Neural crest cell (in vitro differentiated cells): ENCODE data around the gene HTATIP2. TPM values are rescaled to one million over a fixed set of nuclear protein-coding genes. Genes with fewer than 3 reads are reported as not detected.
A peak's percentile ranks its signal among the peaks of the same experiment; 100 is the strongest.
"Not testable (repeated sequence)": the region's sequence is repeated elsewhere in the genome, so short reads cannot be mapped to it uniquely, and the experiment has no call there.

ENCODE experiments used
- DNase-seq: peaks from one replicate; pipeline ENCODE4 v3.0.0; 2021; ENCODE audit warnings: low read depth, mixed read lengths, low spot score
- H3K27ac Mint-ChIP-seq: one replicate; pipeline ENCODE4 v1.8.0; 2021; ENCODE audit warnings: mild to moderate bottlenecking, mixed read lengths; ENCODE audit not compliant: unreplicated experiment
- H3K27me3 Mint-ChIP-seq: 2 replicates; pipeline ENCODE4 v1.8.0; 2021; ENCODE audit warnings: low read depth, mild to moderate bottlenecking, mixed read lengths
- H3K36me3 Mint-ChIP-seq: 2 replicates; pipeline ENCODE4 v1.8.0; 2021; ENCODE audit warnings: low read depth, mild to moderate bottlenecking, mixed read lengths
- H3K4me1 Mint-ChIP-seq: 2 replicates; pipeline ENCODE4 v1.8.0; 2021; ENCODE audit warnings: mixed read lengths
- H3K4me3 Mint-ChIP-seq: one replicate; pipeline ENCODE4 v1.8.0; 2021; ENCODE audit warnings: mild to moderate bottlenecking, mixed read lengths
- H3K9me3 Mint-ChIP-seq: 2 replicates; pipeline ENCODE4 v1.8.0; 2021; ENCODE audit warnings: mixed read lengths
- CTCF ChIP-seq: fragments of 200-600 bp; sonication (generic); conservative IDR thresholded peaks from 2 replicates; pipeline ENCODE4 v1.5.0; 2021; ENCODE audit warnings: antibody characterized with exemption, mild to moderate bottlenecking
- total RNA-seq: library from RNA; stranded (reverse); gene quantifications from 2 replicates; pipeline ENCODE4 v1.2.1, GENCODE V29; 2021

The HTATIP2 gene
- total RNA-seq, 1 donor from 2014 or later, result 17.8 TPM

- Mint-ChIP-seq H3K27ac (peak overlapping the region; percentile 30), H3K4me1 (peaks cover 26% of the 10 kb centered on the region), H3K9me3 (no peaks in the 10 kb centered on the region), H3K4me3 (peak overlapping the region; percentile 81), H3K27me3 (peaks cover 29% of the 10 kb centered on the region), H3K36me3 (peaks cover 2% of the 10 kb centered on the region)
- no peak for TF ChIP-seq CTCF
- no peak for DNase-seq
Observed at GRCh38 chr11:20363149-20363499, 390 bp upstream of the HTATIP2 start.

DNA sequence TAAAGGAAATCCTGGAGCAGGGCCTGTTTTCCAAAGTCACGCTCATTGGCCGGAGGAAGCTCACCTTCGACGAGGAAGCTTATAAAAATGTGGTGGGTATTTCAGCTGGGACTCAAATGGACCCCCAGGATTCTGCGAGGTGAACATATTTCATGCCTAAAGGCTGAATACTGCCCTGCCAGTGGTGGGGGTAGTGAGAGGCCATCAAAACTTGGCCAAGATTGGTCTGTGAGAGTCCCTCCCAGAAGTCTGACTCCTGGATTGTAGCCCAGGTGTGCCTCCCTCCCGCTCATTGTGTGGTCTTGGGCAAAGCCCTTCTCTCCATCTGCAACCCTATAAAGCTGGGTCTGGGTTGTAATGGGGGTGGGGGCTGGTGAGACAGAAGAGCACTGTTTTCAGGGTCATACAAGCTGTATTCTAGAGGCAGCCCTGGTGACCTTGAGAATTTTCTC, 853 bp downstream of the HTATIP2 start:
- no peak for DNase-seq
- peaks cover 2% of the 10 kb centered on the region for H3K36me3 Mint-ChIP-seq
- TF ChIP-seq CTCF, result no peak
- peak overlapping the region; percentile 47 for H3K27ac Mint-ChIP-seq
- peak overlapping the region; percentile 85 for H3K4me3 Mint-ChIP-seq
- peaks cover 30% of the 10 kb centered on the region for H3K4me1 Mint-ChIP-seq
- H3K9me3 Mint-ChIP-seq, result no peaks in the 10 kb centered on the region
- H3K27me3 Mint-ChIP-seq, result peaks cover 22% of the 10 kb centered on the region

DNA sequence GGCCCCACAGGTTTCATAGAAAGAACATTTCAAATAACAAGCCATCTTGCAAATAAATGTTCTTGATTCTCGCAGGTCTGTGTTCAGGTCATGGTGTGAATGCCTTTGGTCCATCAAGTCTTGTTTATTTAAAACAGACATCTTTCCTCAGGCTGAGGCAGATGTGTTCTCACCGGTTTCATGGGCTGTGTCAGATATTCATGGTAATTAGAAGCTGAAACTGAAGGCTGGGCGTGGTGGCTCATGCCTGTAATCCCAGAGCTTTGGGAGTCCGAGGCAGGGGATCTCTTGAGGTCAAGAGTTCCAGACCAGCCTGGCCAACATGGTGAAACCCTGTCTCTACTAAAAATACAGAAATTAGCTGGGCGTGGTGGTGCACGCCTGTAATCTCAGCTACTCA, 2.0 kb downstream of the HTATIP2 start:
- peaks cover 19% of the 10 kb centered on the region for H3K27me3 Mint-ChIP-seq
- H3K4me1 Mint-ChIP-seq, result peaks cover 30% of the 10 kb centered on the region

DNA sequence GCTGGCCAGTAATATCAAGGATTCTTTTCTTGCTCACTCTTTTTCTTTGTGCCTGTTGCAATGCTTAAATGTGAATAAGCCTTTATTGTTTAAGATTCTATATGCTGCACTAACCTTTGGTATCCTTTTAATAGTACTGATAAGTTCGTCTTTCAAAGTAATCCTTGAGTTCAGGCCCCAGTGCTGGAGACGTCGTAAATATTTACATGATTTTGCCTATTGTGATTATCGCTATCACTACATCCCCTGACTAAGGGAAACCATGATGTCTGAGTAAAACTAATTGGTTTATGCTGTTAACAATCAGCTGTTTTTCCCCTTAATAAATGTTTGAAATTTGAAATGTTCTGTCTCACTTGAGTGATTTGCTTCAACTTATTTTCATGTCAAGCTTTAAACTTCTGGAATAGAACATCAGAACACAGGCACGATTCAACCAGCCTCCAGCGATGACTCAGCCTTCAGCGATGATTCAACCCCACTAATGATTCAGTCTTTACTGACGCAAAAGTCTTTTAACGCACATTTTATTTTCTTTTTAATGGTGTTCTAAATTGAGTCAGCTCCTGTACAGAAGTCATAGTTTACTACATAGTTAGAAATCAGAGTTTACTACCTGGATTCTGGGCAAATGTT, 3.9 kb downstream of the HTATIP2 start:
- peak overlapping the region; percentile 3 for H3K4me3 Mint-ChIP-seq
- DNase-seq, result no peak

More for the DNA sequence above, 2.0 kb downstream of the HTATIP2 start:
- H3K4me3 Mint-ChIP-seq, result peak overlapping the region; percentile 59
- DNase-seq, H3K36me3 Mint-ChIP-seq, H3K9me3 Mint-ChIP-seq, H3K27ac Mint-ChIP-seq: not testable (repeated sequence)

DNA sequence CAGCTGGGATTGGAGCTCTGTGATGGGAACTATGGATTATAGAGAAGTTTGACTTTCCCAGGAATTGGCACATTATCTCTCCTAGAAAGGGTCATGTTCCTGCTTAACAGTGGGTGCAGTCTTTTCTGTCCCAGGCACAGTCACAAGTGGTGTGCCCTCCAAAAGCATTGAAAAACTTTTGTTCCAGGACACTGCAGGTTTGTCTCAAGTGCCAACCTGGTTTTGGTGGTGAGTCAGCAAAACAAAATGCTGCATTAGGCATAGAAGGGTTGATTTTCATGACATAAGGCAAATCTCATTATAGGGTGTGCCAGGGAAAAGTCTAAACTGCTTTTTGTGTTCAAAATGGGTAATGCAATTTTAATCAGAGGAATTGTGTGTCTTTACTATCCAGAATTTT, 4.9 kb downstream of the HTATIP2 start:
- Mint-ChIP-seq H3K4me1 (peaks cover 23% of the 10 kb centered on the region), H3K27me3 (peaks cover 6% of the 10 kb centered on the region), H3K27ac (no peak overlapping the region), H3K4me3 (no peak overlapping the region), H3K36me3 (no peaks in the 10 kb centered on the region), H3K9me3 (no peaks in the 10 kb centered on the region)
- no peak for TF ChIP-seq CTCF
- DNase-seq, result no peak

More for the DNA sequence above, 3.9 kb downstream of the HTATIP2 start:
- peaks cover 16% of the 10 kb centered on the region for H3K27me3 Mint-ChIP-seq
- peaks cover 2% of the 10 kb centered on the region for H3K36me3 Mint-ChIP-seq
- peak overlapping the region; percentile 88 for H3K27ac Mint-ChIP-seq
- H3K4me1 Mint-ChIP-seq, result peaks cover 30% of the 10 kb centered on the region
- no peaks in the 10 kb centered on the region for H3K9me3 Mint-ChIP-seq
- no peak for TF ChIP-seq CTCF

- Mint-ChIP-seq H3K27ac (no peak overlapping the region), H3K4me3 (no peak overlapping the region), H3K27me3 (no peaks in the 10 kb centered on the region), H3K4me1 (peaks cover 17% of the 10 kb centered on the region), H3K36me3 (no peaks in the 10 kb centered on the region), H3K9me3 (no peaks in the 10 kb centered on the region)
- TF ChIP-seq CTCF, result no peak
- DNase-seq, result no peak
Observed at GRCh38 chr11:20369826-20370225, 6.3 kb downstream of the HTATIP2 start.
